ENCODE results near the gene SLC25A14. TPM values are rescaled to one million over a fixed set of nuclear protein-coding genes. Genes with fewer than 3 reads are reported as not detected.

SLC25A14 gene
- total and polyA plus RNA-seq, 2 donors from 2014 or later, result 12.5 to 13.2 TPM

DNA sequence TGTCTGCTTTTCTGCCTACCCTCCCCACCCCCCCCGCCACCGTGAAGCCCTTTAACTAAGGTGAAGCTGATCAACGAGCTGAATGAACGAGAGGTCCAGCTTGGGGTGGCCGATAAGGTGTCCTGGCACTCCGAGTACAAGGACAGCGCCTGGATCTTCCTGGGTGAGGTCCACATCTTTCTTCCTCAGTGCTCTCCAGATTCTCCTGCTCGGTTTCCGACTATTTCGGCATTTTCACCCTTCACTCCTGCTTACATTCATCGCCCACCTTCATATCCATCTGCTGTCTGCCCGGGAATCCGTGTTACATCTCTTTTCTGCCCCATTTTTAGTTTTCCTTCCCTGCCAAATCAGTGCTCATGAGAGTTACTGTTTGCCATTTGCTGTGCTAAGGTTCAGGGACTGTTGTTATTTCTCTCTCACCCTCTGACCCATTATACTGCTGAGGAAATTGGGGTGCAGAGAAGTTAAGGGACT lies 62.5 kb downstream of the SLC25A14 start:
- Histone ChIP-seq H3K27ac (ENCODE audit: low read depth in 2 of 2, low read length in 2 of 2) (no peak overlapping the region), H3K4me3 (ENCODE audit: low read length in 3 of 3) (peak overlapping the region; percentile 82 to 96 (median 90)), H3K36me3 (ENCODE audit: control insufficient read depth in 2 of 3, insufficient read depth in 3 of 3, low read length in 3 of 3) (no peaks in the 10 kb centered on the region), H3K9me3 (ENCODE audit: control insufficient read depth in 2 of 3, insufficient read depth in 1 of 3, low read length in 3 of 3) (no peaks in the 10 kb centered on the region), H3K4me1 (ENCODE audit: control insufficient read depth in 2 of 3, insufficient read depth in 2 of 3, low read depth in 1 of 3, low read length in 3 of 3) (peaks cover 0 to 3% (median 0%) of the 10 kb centered on the region in 3 donors), H3K9ac (ENCODE audit: low read length in 3 of 3) (peak overlapping the region in 2 of 3 donors; percentile 55 to 83), H3K27me3 (ENCODE audit: control insufficient read depth, insufficient read depth, low read length) (no peaks in the 10 kb centered on the region)
- no peak for FAIRE-seq
- no peak for DNase-seq
- intact Hi-C loops (cut with DNase I), result no loop called here
- TF ChIP-seq, protein P1, sequence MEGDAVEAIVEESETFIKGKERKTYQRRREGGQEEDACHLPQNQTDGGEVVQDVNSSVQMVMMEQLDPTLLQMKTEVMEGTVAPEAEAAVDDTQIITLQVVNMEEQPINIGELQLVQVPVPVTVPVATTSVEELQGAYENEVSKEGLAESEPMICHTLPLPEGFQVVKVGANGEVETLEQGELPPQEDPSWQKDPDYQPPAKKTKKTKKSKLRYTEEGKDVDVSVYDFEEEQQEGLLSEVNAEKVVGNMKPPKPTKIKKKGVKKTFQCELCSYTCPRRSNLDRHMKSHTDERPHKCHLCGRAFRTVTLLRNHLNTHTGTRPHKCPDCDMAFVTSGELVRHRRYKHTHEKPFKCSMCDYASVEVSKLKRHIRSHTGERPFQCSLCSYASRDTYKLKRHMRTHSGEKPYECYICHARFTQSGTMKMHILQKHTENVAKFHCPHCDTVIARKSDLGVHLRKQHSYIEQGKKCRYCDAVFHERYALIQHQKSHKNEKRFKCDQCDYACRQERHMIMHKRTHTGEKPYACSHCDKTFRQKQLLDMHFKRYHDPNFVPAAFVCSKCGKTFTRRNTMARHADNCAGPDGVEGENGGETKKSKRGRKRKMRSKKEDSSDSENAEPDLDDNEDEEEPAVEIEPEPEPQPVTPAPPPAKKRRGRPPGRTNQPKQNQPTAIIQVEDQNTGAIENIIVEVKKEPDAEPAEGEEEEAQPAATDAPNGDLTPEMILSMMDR (IDR thresholded peaks at IDR 0.05; ENCODE audit: borderline replicate concordance, extremely low read depth, insufficient read depth), result no peak

DNA sequence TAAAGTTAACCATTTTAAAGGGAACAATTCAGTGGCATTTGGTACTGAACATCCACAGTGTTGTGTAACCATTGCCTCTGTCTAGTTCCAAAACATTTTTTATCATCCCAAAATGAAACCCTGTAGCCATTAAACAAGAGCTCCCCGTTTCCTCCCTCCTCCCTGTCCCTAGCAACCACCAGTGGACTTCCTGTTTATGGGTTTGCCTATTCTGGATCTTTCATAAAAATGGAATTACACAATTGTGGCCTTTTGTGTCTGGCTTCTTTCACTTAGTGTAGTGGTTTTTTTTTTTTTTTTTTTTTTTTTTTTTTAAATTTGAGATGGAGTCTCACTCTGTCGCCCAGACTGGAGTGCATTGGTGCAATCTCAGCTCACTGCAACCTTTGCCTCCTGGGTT lies 73.7 kb downstream of the SLC25A14 start:
- FAIRE-seq, result no peak
- Histone ChIP-seq H3K9me3 (ENCODE audit: control insufficient read depth in 2 of 3, insufficient read depth in 1 of 3, low read length in 3 of 3) (no peaks in the 10 kb centered on the region), H3K4me1 (ENCODE audit: control insufficient read depth in 2 of 3, insufficient read depth in 2 of 3, low read depth in 1 of 3, low read length in 3 of 3) (no peaks in the 10 kb centered on the region), H3K36me3 (ENCODE audit: control insufficient read depth in 2 of 3, insufficient read depth in 3 of 3, low read length in 3 of 3) (peaks cover 0 to 11% (median 7%) of the 10 kb centered on the region in 3 donors), H3K27me3 (ENCODE audit: control insufficient read depth, insufficient read depth, low read length) (no peaks in the 10 kb centered on the region), H3K9ac (ENCODE audit: low read length in 3 of 3) (no peak overlapping the region), H3K27ac (ENCODE audit: low read depth in 2 of 2, low read length in 2 of 2) (no peak overlapping the region), H3K4me3 (ENCODE audit: low read length in 3 of 3) (no peak overlapping the region)
- intact Hi-C loops (cut with DNase I), result no loop called here
- DNase-seq, result no peak
- TF ChIP-seq, protein P1 (IDR thresholded peaks at IDR 0.05; ENCODE audit: borderline replicate concordance, extremely low read depth, insufficient read depth), result no peak

DNA sequence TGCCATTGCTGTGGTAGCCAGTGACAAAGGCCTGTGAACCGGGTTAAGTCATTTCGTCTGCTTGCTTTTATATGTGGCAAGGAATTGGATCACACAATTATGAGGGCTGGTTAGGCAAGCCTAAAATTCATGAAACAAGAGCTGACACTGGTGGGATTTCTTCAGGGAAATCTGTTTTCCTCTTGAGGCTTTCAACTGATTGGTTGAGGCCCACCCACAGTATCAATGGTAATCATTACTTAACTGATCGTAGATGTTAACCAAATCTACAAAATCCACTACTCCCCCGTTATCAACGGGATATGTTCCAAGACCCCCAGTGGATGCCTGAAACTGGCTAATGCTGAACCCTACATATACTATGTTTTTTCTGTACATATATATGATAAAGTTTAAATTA lies 75.1 kb downstream of the SLC25A14 start:
- no peak for DNase-seq
- intact Hi-C loops (cut with DNase I), result no loop called here
- TF ChIP-seq, protein P1 (IDR thresholded peaks at IDR 0.05; ENCODE audit: borderline replicate concordance, extremely low read depth, insufficient read depth), result no peak
- H3K27me3 ChIP-seq (ENCODE audit: control insufficient read depth, insufficient read depth, low read length), result no peaks in the 10 kb centered on the region
- no peak overlapping the region for H3K4me3 ChIP-seq (ENCODE audit: low read length in 3 of 3)
- H3K27ac ChIP-seq (ENCODE audit: low read depth in 2 of 2, low read length in 2 of 2), result no peak overlapping the region
- H3K9ac ChIP-seq (ENCODE audit: low read length in 3 of 3), result no peak overlapping the region
- H3K36me3 ChIP-seq (ENCODE audit: control insufficient read depth in 2 of 3, insufficient read depth in 3 of 3, low read length in 3 of 3), result peaks cover 0 to 6% (median under 1%) of the 10 kb centered on the region in 3 donors
- no peaks in the 10 kb centered on the region for H3K9me3 ChIP-seq (ENCODE audit: control insufficient read depth in 2 of 3, insufficient read depth in 1 of 3, low read length in 3 of 3)
- no peaks in the 10 kb centered on the region for H3K4me1 ChIP-seq (ENCODE audit: control insufficient read depth in 2 of 3, insufficient read depth in 2 of 3, low read depth in 1 of 3, low read length in 3 of 3)
- no peak for FAIRE-seq

DNA sequence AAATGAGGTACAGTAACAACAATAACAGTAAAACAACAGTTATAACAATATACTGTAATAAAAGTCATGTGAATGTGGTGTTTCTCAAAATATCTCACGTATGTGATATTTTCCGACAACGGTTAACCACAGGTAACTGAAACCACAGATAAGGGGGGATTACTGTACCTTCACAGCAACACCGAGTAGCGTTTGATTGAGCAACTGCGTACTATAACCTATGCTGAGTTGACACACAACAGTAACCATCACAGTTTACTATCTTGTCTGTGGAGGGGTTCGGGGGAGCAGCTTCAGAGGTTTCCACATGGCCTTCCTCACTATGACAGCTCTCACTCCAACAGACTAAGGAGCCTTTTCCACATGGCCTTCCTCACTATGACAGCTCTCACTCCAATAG lies 75.5 kb downstream of the SLC25A14 start:
- no peaks in the 10 kb centered on the region for H3K27me3 ChIP-seq (ENCODE audit: control insufficient read depth, insufficient read depth, low read length)
- FAIRE-seq, result no peak
- no peak overlapping the region for H3K27ac ChIP-seq (ENCODE audit: low read depth in 2 of 2, low read length in 2 of 2)
- H3K4me1 ChIP-seq (ENCODE audit: control insufficient read depth in 2 of 3, insufficient read depth in 2 of 3, low read depth in 1 of 3, low read length in 3 of 3), result no peaks in the 10 kb centered on the region
- H3K4me3 ChIP-seq (ENCODE audit: low read length in 3 of 3), result no peak overlapping the region
- peaks cover 0 to 5% (median 0%) of the 10 kb centered on the region in 3 donors for H3K36me3 ChIP-seq (ENCODE audit: control insufficient read depth in 2 of 3, insufficient read depth in 3 of 3, low read length in 3 of 3)
- DNase-seq, result no peak
- no peak overlapping the region for H3K9ac ChIP-seq (ENCODE audit: low read length in 3 of 3)
- H3K9me3 ChIP-seq (ENCODE audit: control insufficient read depth in 2 of 3, insufficient read depth in 1 of 3, low read length in 3 of 3), result no peaks in the 10 kb centered on the region
- TF ChIP-seq, protein P1 (IDR thresholded peaks at IDR 0.05; ENCODE audit: borderline replicate concordance, extremely low read depth, insufficient read depth), result no peak
- intact Hi-C loops (cut with DNase I), result no loop called here

Measured in kidney (tissue), 14 donors.